Measurements from ENCODE around the gene PPIB.

Gene PPIB

GRCh38 chr15:64162869-64163658 lies at the start of gene PPIB:
PPIB (minus strand) TSS chr15:64163022; CDS start chr15:64162986, 36 bp downstream.
- DNase-seq (ENCODE audit: low spot score) = peak; percentile 94

- DNase-seq (ENCODE audit: low spot score) = no peak
Observed at GRCh38 chr15:64211696-64212095, 48.9 kb upstream of the PPIB start.

- no peak for DNase-seq (ENCODE audit: low spot score)
Observed at GRCh38 chr15:64210371-64210770, 47.5 kb upstream of the PPIB start.

GRCh38 chr15:64209680-64210334 lies 47.0 kb upstream of the PPIB start:
- DNase-seq (ENCODE audit: low spot score) = peak; percentile 12

- DNase-seq (ENCODE audit: low spot score) = no peak
Observed at GRCh38 chr15:64205202-64205601, 42.4 kb upstream of the PPIB start.

- DNase-seq (ENCODE audit: low spot score) = no peak
Observed at GRCh38 chr15:64197425-64197824, 34.6 kb upstream of the PPIB start.

GRCh38 chr15:64193971-64194370 lies 31.1 kb upstream of the PPIB start:
- peak; percentile 5 for DNase-seq (ENCODE audit: low spot score)

- DNase-seq (ENCODE audit: low spot score) = no peak
Observed at GRCh38 chr15:64191971-64192830, 29.4 kb upstream of the PPIB start.

GRCh38 chr15:64187396-64188191 lies 24.8 kb upstream of the PPIB start:
- no peak for DNase-seq (ENCODE audit: low spot score)

- no peak for DNase-seq (ENCODE audit: low spot score)
Observed at GRCh38 chr15:64185146-64185911, 22.5 kb upstream of the PPIB start.

- DNase-seq (ENCODE audit: low spot score) = no peak
Observed at GRCh38 chr15:64182859-64183370, 20.1 kb upstream of the PPIB start.

GRCh38 chr15:64180235-64180824 lies 17.5 kb upstream of the PPIB start:
- no peak for DNase-seq (ENCODE audit: low spot score)

- DNase-seq (ENCODE audit: low spot score) = no peak
Observed at GRCh38 chr15:64166102-64166890, 3.5 kb upstream of the PPIB start.

- DNase-seq (ENCODE audit: low spot score) = no peak
Observed at GRCh38 chr15:64164436-64164835, 1.6 kb upstream of the PPIB start.

GRCh38 chr15:64163659-64164362 lies 989 bp upstream of the PPIB start:
- no peak for DNase-seq (ENCODE audit: low spot score)

GRCh38 chr15:64162478-64162868 lies 349 bp downstream of the PPIB start:
- no peak for DNase-seq (ENCODE audit: low spot score)

GRCh38 chr15:64161688-64162477 lies 939 bp downstream of the PPIB start:
- DNase-seq (ENCODE audit: low spot score) = no peak
